Inflammatory macrophage treated with lipopolysaccharide for 4 hours (primary cell): Measurements from ENCODE around the gene POGLUT2.
A peak's percentile ranks its signal among the peaks of the same experiment; 100 is the strongest.

Experiments used
- DNase-seq: peaks from one replicate; pipeline ENCODE4 v3.0.0-alpha.2; 2020

The POGLUT2 gene

DNA sequence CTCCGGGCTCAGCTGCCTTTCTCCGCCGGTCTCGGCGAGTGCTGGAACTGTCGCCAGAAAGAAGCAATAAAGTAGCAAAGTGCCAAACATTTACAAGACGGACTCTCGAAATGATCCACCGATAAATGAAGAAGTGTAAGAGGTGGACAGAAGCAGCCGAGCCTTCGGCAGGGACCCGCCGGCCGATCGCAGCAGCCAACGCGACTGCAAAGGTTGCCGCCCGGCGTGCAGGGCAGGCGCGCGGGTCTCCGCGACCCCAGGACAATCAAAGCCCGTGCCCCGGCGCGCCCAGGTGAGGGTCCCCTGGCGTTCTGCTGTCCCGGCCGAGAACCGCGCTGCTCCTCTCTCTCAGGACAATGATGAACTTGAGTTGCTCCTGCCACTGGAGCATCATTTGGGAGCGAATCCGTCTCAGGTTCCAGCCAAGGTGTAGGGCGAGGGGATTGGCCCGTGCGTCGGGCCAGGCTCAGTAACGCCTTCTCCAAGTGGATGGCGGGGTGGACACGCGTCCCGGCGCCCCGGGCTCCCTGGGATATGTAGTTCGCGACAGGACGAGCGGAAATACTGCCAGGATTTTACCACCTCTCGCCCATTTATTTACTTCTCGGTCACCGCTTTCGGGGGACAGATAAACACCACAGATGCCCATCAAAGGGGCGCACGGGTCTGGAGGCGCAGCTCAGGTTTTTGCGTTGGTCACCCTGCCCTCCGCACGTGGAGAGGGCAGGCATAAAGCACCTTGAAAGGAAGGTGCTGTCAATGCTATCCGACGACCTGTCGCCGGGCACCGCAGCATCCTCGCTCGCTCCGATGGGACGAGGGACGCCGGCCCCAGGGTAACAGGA, at the start of gene POGLUT2, which contains the start of gene BIVM:
Gene POGLUT2 (minus strand): TSS at position 396 of the 845 bp plus-strand sequence. CDS start 306 bp downstream, at position 90.
Gene BIVM (plus strand): TSS at position 539 of the 845 bp plus-strand sequence. CDS start 8,149 bp downstream, outside the sequence.
- DNase-seq: peak; percentile 85

DNA sequence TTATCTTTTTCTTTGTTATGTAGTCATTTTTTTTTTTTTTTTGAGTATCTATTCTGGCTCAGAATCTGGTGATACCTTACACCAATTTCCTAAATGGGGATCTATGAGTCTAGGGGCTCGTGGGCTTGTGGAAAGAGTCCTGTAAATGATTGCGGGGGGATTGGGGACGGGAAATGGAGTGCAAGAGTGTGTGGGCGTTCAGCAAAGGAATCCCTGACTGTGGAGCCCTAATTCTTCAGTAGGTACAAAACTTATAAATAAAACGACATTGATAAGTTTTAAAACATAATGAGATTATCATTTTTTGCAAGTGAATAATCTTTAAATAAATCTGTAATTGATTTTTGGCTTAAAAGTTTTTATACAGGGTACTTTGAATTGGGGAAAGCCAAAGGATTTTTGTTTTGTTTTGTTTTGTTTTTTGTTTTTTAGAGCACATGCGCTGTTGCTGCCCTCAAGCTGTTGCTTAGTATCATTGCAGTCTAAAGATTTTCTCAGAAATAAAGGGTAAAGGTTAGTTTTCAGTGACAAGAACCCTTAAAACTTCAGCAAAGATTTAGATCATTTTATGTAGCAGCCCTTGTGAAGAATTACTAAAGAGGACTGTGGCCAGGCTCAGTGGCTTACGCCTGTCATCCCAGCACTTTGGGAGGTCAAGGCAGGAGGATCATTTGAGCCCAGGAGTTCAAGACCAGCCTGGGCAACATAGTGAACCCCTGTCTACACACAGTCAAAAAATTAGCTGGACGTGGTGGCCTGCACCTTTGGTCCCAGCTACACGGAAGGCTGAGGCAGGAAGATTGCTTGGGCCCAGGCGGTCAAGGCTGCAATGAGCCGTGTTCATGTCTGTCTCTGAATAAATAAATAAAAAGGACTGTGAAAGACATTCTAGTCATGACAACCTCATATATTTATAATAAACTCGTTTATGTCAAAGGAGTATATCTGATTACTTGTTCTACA, 48.8 kb upstream of the POGLUT2 start:
- DNase-seq: peak; percentile 41

DNA sequence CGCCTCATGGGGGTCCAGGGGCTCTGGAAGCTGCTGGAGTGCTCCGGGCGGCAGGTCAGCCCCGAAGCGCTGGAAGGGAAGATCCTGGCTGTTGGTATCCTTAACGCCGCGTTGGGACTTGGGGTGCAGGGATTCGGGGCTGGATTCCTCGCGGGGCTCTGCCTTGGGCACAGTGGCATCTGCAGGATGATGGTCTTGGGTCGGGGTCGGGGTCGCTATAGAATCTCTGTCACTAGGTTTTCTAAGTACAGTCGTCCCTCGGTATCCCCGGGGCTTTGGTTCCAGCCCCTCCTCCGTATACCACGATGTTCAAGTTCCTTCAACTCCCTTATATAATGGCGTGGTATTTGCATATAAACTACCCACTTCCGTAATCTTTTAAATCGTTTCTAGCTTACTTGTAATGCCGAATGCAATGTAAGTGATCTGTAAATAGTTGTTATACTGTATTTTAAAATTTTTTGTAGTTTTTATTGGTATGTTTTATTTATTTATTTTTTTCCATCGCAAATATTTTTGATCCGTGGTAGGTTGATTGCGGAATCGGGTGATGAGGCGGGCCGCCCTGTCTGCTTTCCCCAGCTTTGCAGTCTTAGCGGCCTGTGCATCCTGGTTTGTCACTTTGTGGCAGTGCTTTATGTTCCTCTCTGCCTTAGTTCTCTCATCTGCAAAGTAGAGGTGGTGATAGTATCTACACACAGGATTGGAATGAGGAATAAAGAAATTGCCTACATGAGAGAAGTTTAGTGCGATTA, 47.7 kb upstream of the POGLUT2 start:
- DNase-seq: peak; percentile 77

DNA sequence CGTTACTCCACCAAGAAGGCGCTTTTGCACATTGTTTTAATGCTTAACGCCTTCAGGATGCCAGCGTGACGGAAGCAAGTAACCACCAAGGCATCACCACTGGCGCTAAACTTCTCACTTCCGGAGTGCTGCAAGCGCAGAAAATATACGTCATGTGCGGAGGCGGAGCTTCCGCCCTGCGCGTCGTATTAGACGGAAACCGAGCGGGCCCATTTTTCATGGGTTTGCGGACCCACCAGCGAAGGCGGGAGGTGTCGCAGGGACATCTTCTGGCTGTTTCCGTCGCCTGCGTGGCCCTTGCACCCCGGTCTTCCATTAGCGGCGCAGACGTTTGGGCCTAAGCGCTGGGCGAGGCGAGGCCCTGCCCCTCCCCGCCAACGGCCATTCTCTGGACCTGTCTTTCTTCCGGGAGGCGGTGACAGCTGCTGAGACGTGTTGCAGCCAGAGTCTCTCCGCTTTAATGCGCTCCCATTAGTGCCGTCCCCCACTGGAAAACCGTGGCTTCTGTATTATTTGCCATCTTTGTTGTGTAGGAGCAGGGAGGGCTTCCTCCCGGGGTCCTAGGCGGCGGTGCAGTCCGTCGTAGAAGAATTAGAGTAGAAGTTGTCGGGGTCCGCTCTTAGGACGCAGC, 47.0 kb upstream of the POGLUT2 start, which contains the start of gene ERCC5:
Gene ERCC5 (plus strand): TSS at position 403 of the 631 bp plus-strand sequence. CDS start 235 bp downstream, outside the sequence.
- peak; percentile 99 for DNase-seq

DNA sequence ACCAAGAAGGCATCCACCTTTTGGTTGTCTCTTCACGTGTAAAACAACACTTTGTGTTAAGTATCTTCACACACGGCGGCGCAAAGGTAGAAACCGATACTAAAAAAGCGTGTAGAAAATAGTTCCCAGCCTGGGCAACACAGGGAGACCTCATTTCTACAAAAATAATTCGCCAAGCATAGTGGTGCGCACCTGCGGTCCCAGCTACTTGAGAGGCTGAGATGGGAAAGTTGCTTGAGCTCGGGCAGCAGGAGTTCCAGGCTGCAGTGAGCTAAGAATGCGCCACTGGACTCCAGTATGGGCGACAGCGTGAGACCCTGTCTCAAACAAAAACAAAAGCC, 46.5 kb upstream of the POGLUT2 start:
- DNase-seq: no peak

DNA sequence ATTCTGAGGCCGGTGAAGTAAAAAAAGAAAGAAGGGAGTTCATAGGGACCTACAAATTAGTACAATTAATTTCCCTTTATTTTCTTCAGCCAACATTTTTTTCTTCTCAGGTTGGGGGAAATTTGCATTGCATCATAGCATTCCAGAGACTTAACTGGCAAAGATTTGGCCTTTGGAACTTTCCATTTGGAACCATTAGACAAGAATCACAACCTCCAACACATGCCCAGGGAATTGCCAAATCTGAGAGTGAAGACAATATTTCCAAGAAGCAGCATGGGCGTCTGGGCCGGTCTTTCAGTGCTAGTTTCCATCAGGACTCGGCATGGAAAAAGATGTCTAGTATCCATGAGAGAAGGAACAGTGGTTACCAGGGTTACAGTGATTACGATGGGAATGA, 40.7 kb upstream of the POGLUT2 start:
- DNase-seq: no peak

DNA sequence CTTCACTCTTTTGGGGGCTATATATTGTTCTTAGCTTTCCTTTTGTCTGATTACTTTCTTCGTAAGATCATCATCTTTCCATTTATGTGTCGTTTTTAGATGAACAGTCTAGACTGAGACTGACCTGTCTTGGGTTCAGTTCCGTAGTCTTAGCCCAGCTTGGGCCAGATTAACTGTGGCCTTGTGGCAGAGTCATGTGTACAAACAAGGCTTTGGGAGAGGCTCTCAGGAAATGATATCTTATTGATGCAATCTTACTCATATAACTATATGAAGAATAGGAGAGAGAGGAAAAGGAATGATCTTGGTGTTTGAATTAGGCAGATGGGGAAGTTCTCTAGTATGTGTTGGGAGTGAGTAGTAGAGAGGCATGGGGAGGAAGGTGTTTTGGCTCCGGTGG, 40.2 kb upstream of the POGLUT2 start:
- DNase-seq: no peak

DNA sequence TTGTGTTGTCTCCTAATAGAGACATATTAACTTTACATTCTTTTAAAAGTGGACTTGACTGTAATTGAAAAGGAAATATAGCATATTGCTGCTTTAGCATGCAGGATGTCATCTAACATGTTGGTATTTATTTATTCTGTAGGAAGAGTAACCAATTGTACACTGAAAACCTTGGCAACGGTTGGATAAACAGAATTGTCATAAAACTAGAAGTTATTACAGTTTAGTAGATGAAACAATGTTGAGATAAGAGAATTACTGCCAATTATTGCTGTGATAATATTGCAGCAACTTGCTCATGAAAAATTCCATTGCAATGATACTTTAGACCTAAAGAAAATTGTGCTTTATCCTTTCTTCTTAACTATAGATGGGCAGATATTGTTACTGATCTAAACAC, 39.5 kb upstream of the POGLUT2 start:
- no peak for DNase-seq

DNA sequence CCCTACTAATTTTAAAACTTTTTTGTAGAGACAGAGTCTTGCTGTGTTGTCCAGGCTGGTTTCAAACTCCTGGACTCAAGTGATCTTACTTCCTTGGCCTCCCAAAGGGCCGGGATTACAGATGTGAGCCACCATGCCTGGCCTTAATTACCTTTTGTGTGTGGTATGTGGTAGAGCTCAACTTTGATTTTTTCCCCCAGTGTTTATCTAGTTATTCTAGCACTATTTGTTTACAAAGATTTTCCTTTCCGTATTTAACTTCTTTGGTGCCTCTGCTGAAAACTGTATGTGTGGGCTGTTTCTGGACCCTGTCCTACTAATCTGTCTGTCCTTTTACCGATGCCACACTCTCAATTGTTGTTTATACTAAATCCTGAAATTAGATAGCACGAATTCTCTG, 37.7 kb upstream of the POGLUT2 start:
- DNase-seq: no peak

DNA sequence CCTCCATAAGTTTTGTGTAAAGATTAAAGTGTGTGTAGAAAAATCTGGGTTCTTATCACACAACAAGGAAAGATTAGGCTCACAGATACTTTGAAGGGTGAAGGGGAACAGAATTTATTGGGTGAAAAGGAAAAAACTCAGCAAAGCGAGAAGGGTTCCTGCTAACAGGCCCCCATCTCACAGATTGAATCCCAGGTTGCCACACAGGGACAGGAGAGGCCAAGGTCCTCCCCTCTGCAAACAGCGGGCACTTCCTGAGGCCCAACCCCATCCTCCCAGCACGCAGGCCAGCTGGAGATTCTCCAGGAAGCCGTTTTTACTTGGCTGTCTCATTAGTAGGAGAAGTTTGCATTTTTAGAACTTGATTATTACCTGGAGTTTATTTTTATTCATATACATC, 31.9 kb upstream of the POGLUT2 start:
- DNase-seq: no peak

DNA sequence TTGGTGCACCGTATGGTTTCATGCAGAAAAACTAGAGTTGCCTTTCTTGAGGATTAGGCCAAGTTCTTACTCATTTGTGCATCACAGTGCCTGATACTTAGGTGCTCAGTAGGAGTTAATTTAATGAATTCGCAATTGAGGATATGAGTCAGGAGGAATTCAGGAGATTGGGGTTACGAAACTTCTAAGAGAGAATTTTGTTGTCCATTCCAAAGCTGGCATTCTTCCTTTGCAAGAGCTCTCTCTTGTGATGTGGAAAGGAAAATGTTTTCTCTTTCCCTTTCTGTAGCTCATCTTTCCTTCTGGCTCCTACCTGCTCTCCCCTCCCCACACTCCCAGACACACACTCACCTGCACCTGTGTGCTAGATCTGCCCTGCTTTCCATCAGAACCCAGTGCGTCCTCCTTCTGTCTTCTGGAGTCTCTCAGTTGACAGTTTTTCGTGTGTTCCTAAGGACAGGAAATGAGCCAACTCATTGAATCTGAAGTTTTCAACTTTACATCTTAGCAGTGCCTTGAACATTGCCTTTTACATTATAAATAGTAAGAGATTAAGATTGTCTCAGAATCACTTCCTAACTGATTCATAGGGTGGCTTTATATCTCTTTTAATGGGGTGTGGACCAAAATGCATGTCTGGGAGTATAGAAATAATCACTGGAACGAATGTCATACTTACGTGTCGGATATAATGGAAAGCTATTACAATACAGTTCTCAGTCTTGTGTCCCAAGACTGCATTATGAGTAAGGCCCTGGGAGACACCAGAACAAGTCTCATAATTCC, 27.3 kb upstream of the POGLUT2 start:
- no peak for DNase-seq

DNA sequence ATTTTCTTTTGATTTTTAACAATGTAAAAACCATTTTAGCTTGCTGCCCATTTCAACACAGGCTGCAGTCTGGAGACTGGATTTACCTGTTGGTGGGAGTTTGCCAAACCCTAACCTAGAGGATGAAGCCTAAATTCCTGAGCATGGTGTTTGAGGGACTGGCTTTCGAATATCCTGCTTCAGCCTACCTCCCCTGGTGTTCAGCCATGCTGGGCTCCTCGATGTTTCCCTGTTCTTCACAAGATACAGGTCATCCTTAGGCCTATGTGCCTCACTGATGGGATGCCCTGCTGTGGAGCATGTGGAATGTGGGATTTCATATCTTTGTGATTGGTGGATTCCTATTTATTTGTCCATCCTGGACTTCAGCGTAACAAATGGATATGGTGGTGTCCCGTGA, 26.6 kb upstream of the POGLUT2 start:
- no peak for DNase-seq

DNA sequence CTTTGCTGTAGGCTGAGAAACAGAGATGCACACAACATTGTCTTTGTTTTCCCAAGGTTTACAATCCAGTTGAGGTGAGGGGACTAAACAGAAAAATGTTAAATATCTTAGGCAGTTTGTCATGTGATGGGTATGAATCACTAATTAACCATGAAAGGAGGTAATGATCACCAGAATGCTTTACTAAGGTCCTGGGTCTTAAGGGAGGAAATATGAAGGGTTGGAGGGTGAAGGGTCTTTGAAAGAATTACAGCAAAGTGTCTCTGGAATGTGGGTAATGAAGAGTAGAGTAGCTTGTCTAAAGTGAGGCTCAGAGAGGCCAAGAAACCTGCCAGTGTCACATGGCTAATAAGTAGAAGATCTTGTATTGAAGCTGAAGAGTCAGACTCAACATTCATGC, 19.1 kb upstream of the POGLUT2 start:
- DNase-seq: no peak

DNA sequence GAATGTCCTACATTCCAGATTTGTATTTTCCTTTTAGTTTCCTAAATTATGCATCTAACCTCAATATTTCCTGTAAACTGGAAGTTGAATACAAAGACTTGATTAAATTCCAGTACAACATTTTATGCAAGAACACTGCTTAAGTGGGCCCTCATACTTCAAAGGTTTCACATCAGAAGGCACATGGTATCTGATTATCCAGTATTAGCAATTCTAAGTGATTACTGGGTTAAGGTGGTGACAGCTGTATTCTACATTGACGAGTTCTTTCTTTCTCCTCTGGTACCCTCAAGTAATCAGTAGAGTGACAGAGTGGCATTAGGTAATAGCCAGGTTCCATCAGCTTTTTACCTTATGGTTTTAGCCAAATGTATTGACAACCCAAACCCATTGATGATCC, 18.5 kb upstream of the POGLUT2 start:
- no peak for DNase-seq

DNA sequence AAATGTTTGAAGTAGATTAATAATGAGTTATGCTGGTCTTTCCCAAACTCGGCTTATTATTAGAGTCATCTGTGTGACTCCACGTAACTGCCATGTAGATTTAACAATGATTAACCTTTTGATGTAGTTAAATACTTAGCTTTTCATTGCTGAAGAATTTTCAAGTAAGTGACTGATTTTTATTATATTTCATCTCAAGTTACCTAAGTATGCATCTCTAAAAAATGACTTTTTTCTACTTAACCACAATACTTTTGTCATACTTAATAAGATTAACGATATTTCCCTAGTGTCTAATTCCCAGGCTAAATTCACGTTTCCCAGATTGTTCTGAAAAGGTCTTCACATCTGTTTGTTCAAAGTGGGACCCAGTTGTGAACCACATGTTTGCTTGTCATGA, 17.9 kb upstream of the POGLUT2 start:
- no peak for DNase-seq

DNA sequence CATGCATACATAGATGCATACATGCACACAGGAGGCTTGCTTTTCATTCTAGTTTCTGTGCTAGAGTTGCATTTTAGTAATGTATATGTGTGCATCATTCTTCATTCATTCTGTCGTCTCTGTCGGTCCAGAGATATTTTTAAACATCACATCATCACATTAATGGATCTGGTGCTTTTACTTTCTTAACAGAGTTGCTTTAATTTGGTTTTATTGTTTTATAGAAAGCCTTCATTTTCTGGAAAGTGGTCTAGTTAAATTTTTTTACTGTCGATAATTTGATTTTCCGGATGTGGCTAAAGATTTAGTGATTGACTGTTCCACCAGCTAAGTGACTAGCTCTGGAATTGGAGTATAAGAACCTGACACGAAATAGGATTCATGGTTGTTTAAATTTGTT, 17.0 kb upstream of the POGLUT2 start:
- DNase-seq: no peak

DNA sequence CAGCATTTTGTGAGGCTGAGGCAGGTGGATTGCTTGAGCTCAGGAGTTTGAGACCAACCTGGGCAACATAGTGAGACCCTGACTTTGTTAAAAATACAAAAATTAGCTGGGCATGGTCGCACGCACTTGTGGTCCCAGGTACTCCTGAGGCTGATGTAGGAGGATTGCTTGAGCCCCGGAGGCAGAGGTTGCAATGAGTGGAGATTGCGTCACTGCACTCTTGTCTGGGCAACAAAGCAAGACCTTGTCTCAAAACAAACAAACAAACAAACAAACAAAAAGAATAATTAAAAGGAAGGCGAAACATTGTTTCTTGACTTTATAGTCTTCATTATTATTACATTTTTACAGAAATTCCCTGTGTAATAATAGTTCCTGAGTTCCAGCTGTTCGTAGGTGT, 16.0 kb upstream of the POGLUT2 start:
- DNase-seq: no peak

DNA sequence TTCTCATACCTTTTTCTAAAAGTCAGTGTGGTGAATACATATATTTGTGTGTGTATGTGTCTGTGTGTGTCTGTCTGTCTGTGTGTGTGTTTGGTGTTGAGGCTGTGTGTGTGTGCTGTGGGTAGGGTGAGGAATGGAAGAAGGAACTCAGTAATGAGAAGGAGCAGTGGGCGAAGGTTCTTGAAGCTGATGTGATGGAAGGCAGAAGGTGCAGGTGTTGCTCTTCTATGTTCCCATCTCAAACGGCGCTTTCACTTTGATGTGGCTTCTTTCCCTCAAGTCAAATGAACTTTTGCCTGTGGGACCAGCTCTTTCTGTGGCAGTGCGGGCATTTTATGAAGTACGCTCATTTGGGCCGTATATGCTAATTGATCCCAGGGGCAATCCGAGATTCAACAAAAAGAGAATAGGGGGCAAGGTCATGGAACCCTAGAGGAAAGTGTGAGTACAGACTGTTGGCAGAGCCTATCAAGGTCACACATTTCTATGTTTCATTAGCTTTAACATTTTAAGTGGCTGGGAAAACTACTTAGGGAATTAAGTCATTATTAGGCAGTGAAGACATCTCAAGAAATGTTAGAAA, 15.3 kb upstream of the POGLUT2 start:
- no peak for DNase-seq

DNA sequence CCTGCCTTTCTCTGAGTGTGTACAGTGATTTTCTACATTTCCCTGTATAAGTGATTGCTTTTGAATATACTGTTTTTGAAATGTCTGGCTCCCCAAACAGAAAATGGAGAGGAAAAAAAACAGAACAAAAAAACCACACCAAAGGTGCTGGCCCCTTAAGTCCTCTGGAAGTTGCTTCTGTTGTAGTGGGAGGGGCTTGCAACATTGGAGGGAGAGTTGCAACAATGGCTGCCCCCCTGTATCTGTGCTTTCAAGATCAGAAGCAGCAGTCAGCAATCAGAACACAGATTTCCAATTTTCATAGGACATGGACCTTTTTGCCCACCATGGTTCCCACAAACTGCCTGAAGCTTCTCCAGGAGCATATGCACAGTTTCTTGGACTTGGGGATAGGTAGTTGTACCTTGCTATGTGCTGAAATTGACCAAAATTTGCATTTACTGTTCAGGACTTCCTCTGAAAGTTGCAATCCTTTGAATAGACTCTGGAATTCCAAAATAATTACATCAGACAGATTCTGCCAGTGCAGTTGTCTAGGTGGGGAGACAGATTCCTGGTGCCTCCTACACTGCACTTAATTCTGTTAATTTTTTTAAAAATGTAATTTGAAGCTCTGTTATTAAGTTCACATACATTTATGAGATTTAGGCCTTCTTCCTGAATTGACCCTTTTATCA, 14.0 kb upstream of the POGLUT2 start:
- DNase-seq: no peak

DNA sequence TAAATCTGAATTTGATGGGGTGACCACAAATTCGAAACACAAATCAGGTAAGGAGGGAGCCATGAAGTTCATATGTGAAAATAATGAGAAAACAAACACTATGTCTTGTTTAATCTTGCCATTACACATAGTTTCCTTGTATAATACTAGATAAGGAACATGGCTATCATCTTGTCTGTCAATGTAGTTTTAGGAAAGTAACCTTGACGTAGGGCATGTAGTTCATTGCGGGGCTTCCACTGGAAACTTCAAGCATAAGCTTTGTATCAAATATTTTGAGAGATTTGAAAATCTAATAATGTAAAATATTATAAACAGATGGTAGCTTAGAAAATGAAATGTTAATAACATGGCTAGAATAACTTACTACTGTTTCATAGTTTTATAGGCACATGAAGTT, 8.9 kb upstream of the POGLUT2 start:
- DNase-seq: no peak

DNA sequence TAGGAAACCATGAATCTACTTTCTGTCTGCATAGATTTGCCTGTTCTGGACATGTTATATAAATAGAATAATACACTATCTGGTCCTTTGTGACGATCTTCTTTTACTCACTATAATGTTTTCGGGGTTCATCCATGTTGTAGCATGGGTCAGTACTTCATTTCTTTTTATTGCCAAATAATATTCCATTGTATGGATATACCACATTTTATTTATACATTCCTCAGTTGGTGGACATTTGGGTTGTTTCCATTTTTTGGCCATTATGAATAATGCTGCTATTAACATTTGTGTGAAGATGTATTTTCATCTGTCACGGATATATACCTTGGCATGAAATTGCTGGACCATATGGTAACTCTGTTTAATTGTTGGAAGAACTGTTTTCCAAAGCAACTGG, 6.9 kb upstream of the POGLUT2 start:
- DNase-seq: no peak
